Neural cell (in vitro differentiated cells): ENCODE data around the gene LIN9.

Experiments
- CTCF ChIP-seq: fragments of 450-650 bp; IDR thresholded peaks from 2 replicates; pipeline ENCODE4 v1.5.1; 2014; ENCODE audit warnings: antibody characterized with exemption, mild to moderate bottlenecking, moderate library complexity; ENCODE audit not compliant: poor library complexity, severe bottlenecking
- EP300 ChIP-seq: fragments of 450-650 bp; conservative IDR thresholded peaks from 2 replicates; pipeline ENCODE4 v1.6.1; 2014; ENCODE audit warnings: antibody characterized with exemption, mild to moderate bottlenecking, moderate library complexity; ENCODE audit not compliant: poor library complexity, severe bottlenecking
- EZH2 ChIP-seq: fragments of 200-600, 300-800 bp; shearing (Covaris generic), sonication (generic); IDR thresholded peaks from 2 replicates; pipeline ENCODE4 v1.6.1; 2014; ENCODE audit warnings: antibody characterized with exemption, low read length, borderline replicate concordance, mild to moderate bottlenecking; ENCODE audit not compliant: insufficient read depth, poor library complexity, severe bottlenecking
- MXI1 ChIP-seq: fragments of 450-650 bp; conservative IDR thresholded peaks from 2 replicates; pipeline ENCODE4 v1.6.1; 2014; ENCODE audit warnings: antibody characterized with exemption, mild to moderate bottlenecking; ENCODE audit not compliant: poor library complexity, severe bottlenecking
- POLR2AphosphoS5 ChIP-seq: IDR thresholded peaks from 2 replicates; pipeline ENCODE4 v1.6.1; 2012
- REST ChIP-seq: IDR thresholded peaks from 2 replicates; pipeline ENCODE4 v1.6.1; 2012; ENCODE audit warnings: borderline replicate concordance
- SMC3 ChIP-seq: fragments of 450-650 bp; conservative IDR thresholded peaks from 2 replicates; pipeline ENCODE4 v1.6.1; 2014; ENCODE audit warnings: antibody characterized with exemption, mild to moderate bottlenecking, moderate library complexity; ENCODE audit not compliant: poor library complexity
- TAF1 ChIP-seq: IDR thresholded peaks from 2 replicates; pipeline ENCODE4 v1.6.1; 2012; ENCODE audit warnings: low read depth

GRCh38 chr1:226276987-226277386 is 32.0 kb downstream of the LIN9 start:
- TF ChIP-seq POLR2AphosphoS5 = no peak
- TF ChIP-seq REST = no peak
- no peak for TF ChIP-seq TAF1
- TF ChIP-seq SMC3 = no peak
- TF ChIP-seq CTCF = no peak
- TF ChIP-seq EP300 = no peak
- no peak for TF ChIP-seq EZH2
- TF ChIP-seq MXI1 = no peak
